Measurements from ENCODE around the gene HM13.
A peak's percentile ranks its signal among the peaks of the same experiment; 100 is the strongest.
"Not testable (repeated sequence)": the region's sequence is repeated elsewhere in the genome, so short reads cannot be mapped to it uniquely, and the experiment has no call there.

Gene HM13

GRCh38 chr20:31536575-31536974 is 22.3 kb downstream of the HM13 start:
- no peak overlapping the region for H3K4me3 ChIP-seq (replicated peaks in 1 of 2; ENCODE audit: low read depth in 2 of 2, low read length in 2 of 2)
- TF ChIP-seq CTCF (IDR thresholded peaks at IDR 0.05; ENCODE audit: low read depth, low read length), result no peak
- no peak for DNase-seq (ENCODE audit: low read depth in 2 of 2)

- no peak for DNase-seq (ENCODE audit: low read depth in 2 of 2)
- TF ChIP-seq CTCF (IDR thresholded peaks at IDR 0.05; ENCODE audit: low read depth, low read length), result no peak
- H3K4me3 ChIP-seq (replicated peaks in 1 of 2; ENCODE audit: low read depth in 2 of 2, low read length in 2 of 2), result no peak overlapping the region
These were observed 23.1 kb downstream of the HM13 start for GRCh38 chr20:31537116-31537871.

GRCh38 chr20:31537890-31538289 is 23.6 kb downstream of the HM13 start:
- H3K4me3 ChIP-seq (replicated peaks in 1 of 2; ENCODE audit: low read depth in 2 of 2, low read length in 2 of 2), result no peak overlapping the region
- DNase-seq (ENCODE audit: low read depth in 2 of 2), result no peak
- TF ChIP-seq CTCF (IDR thresholded peaks at IDR 0.05; ENCODE audit: low read depth, low read length), result no peak

GRCh38 chr20:31538326-31538725 is 24.1 kb downstream of the HM13 start:
- no peak for TF ChIP-seq CTCF (IDR thresholded peaks at IDR 0.05; ENCODE audit: low read depth, low read length)
- H3K4me3 ChIP-seq (replicated peaks in 1 of 2; ENCODE audit: low read depth in 2 of 2, low read length in 2 of 2), result no peak overlapping the region
- no peak for DNase-seq (ENCODE audit: low read depth in 2 of 2)

- not testable (repeated sequence) for H3K4me3 ChIP-seq (replicated peaks in 1 of 2; ENCODE audit: low read depth in 2 of 2, low read length in 2 of 2); DNase-seq (ENCODE audit: low read depth in 2 of 2)
These were observed 25.4 kb downstream of the HM13 start for GRCh38 chr20:31539636-31540035.

- no peak for TF ChIP-seq CTCF (IDR thresholded peaks at IDR 0.05; ENCODE audit: low read depth, low read length)
- no peak for DNase-seq (ENCODE audit: low read depth in 2 of 2)
- no peak overlapping the region for H3K4me3 ChIP-seq (replicated peaks in 1 of 2; ENCODE audit: low read depth in 2 of 2, low read length in 2 of 2)
These were observed 26.2 kb downstream of the HM13 start for GRCh38 chr20:31540406-31540805.

GRCh38 chr20:31542201-31542842 is 28.1 kb downstream of the HM13 start:
- H3K4me3 ChIP-seq (replicated peaks in 1 of 2; ENCODE audit: low read depth in 2 of 2, low read length in 2 of 2), result no peak overlapping the region
- peak in 1 of 2 donors; percentile 38 for DNase-seq (ENCODE audit: low read depth in 2 of 2)
- TF ChIP-seq CTCF (IDR thresholded peaks at IDR 0.05; ENCODE audit: low read depth, low read length), result no peak

All from cardiac fibroblast (primary cell).